HepG2 (cell line): ENCODE measurements around the gene LCE2D. TPM values are rescaled to one million over a fixed set of nuclear protein-coding genes. Genes with fewer than 3 reads are reported as not detected.

Source experiments
- ATAC-seq: fragments of 200-7000 bp; cut with Tn5 transposase; 3 replicates; pipeline ENCODE4 v1.9.1; 2020; ENCODE audit warnings: mild to moderate bottlenecking, moderate library complexity
- BruUV-seq: library from RNA; stranded (reverse); fragments of 400-500 nt; replicated peaks from 2 replicates; lab custom pipeline; 2021; lab: Mats Ljungman, UMichigan
- CTCF ChIA-PET: fragments of 300-600 bp; formaldehyde crosslinking; extraction: SDS; loops from one replicate; lab custom pipeline; 2021; ENCODE audit warnings: low total read pairs, inconsistent platforms, low intra/inter-chr PET ratio; lab: Yijun Ruan, JAX
- POLR2A ChIA-PET: fragments of 350-600 bp; sonication (Branson Sonifier 250); formaldehyde crosslinking; loops from one replicate; lab custom pipeline; 2020; ENCODE audit warnings: antibody characterized with exemption, inconsistent platforms; lab: Yijun Ruan, JAX
- DNase-seq: peaks from one replicate; pipeline ENCODE4 v3.0.0-alpha.2; 2015; ENCODE audit warnings: low spot score
- FAIRE-seq: peaks from 3 replicates; lab custom pipeline; 2011; peaks lifted over from hg19 to GRCh38; lab: Jason Lieb, UNC
- H2AFZ ChIP-seq: one replicate; pipeline ENCODE4 v1.6.1; 2011; ENCODE audit warnings: low read length, inconsistent platforms
- H3K27ac ChIP-seq: fragments of 300-600 bp; 3 replicates; pipeline ENCODE4 v1.8.0; 2011; ENCODE audit warnings: mixed run types, mild to moderate bottlenecking, mixed read lengths, low read length, inconsistent platforms; ENCODE audit not compliant: insufficient read depth; ENCODE audit errors: extremely low read length
- H3K27me3 ChIP-seq, 2 experiments: fragments of 200-600 bp in 1 of 2; 2 replicates in 1 of 2; 3 replicates in 1 of 2; pipeline versions ENCODE4 v1.6.0 to v1.8.0; 2011; ENCODE audit warnings: low read length in 2 of 2, mild to moderate bottlenecking in 2 of 2, moderate library complexity in 2 of 2, inconsistent platforms in 1 of 2; ENCODE audit not compliant: insufficient read depth in 2 of 2, control insufficient read depth in 1 of 2
- H3K36me3 ChIP-seq, 2 experiments: fragments of 200-600 bp in 1 of 2; replicated peaks in 1 of 2; 2 replicates in 1 of 2; 3 replicates in 1 of 2; pipeline versions ENCODE4 v1.5.1 to v1.8.0; 2011; ENCODE audit warnings: low read length in 2 of 2, inconsistent platforms in 1 of 2; ENCODE audit not compliant: insufficient read depth in 2 of 2, control insufficient read depth in 1 of 2
- H3K4me1 ChIP-seq: 2 replicates; pipeline ENCODE4 v1.5.1; 2012; ENCODE audit warnings: low read length, inconsistent platforms; ENCODE audit not compliant: insufficient read depth
- H3K4me2 ChIP-seq: 2 replicates; pipeline ENCODE4 v1.6.0; 2011; ENCODE audit warnings: low read depth, low read length, inconsistent platforms
- H3K4me3 ChIP-seq, 3 experiments: fragments of 200-600 bp in 1 of 3; sonication (generic), shearing (Covaris generic) in 1 of 3; replicated peaks in 1 of 3; 2 replicates each; pipeline ENCODE4 v1.5.1; 2011 to 2016; ENCODE audit warnings: low read length in 3 of 3, inconsistent platforms in 2 of 3, low read depth in 2 of 3, mild to moderate bottlenecking in 2 of 3, control low read depth in 1 of 3, mixed read lengths in 1 of 3; ENCODE audit not compliant: insufficient read depth in 1 of 3
- H3K79me2 ChIP-seq: one replicate; pipeline ENCODE4 v1.6.1; 2011; ENCODE audit warnings: low read length, inconsistent platforms; ENCODE audit not compliant: insufficient read depth
- H3K9ac ChIP-seq: 2 replicates; pipeline ENCODE4 v1.6.0; 2011; ENCODE audit warnings: mild to moderate bottlenecking, low read depth, low read length, inconsistent platforms; ENCODE audit not compliant: insufficient read depth
- H3K9me3 ChIP-seq: 2 replicates; pipeline ENCODE4 v1.5.1; 2012; ENCODE audit warnings: mild to moderate bottlenecking, low read length
- H4K20me1 ChIP-seq: 2 replicates; pipeline ENCODE4 v1.6.0; 2011; ENCODE audit warnings: inconsistent platforms, mild to moderate bottlenecking, low read length, moderate library complexity; ENCODE audit not compliant: insufficient read depth
- CC2D1A ChIP-seq: sonication (generic); formaldehyde crosslinking; IDR thresholded peaks from 2 replicates; pipeline ENCODE4 v1.8.1; 2023; ENCODE audit warnings: mild to moderate bottlenecking, missing genetic modification reagents
- DZIP1 ChIP-seq: sonication (generic); formaldehyde crosslinking; IDR thresholded peaks from 2 replicates; pipeline ENCODE4 v1.5.0; 2020; ENCODE audit warnings: mild to moderate bottlenecking, missing genetic modification reagents
- GFI1 ChIP-seq: sonication (generic); formaldehyde crosslinking; IDR thresholded peaks from 2 replicates; pipeline ENCODE4 v1.5.0; 2020; ENCODE audit warnings: missing genetic modification reagents, mild to moderate bottlenecking, borderline replicate concordance
- MAFK ChIP-seq, 2 experiments: IDR thresholded peaks in 1 of 2; conservative IDR thresholded peaks in 1 of 2; 2 replicates each; pipeline ENCODE4 v1.6.1; 2011; ENCODE audit warnings: improper control_type of control experiment in 2 of 2, low read length in 2 of 2
- NKX3-1 ChIP-seq: sonication (generic); formaldehyde crosslinking; IDR thresholded peaks from 2 replicates; pipeline ENCODE4 v1.5.0; 2020; ENCODE audit warnings: missing genetic modification reagents
- POLR2AphosphoS2 ChIP-seq: IDR thresholded peaks from 2 replicates; pipeline ENCODE4 v1.6.1; 2011; ENCODE audit warnings: low read depth, low read length, improper control_type of control experiment
- REXO4 ChIP-seq: sonication (generic); formaldehyde crosslinking; IDR thresholded peaks from 2 replicates; pipeline ENCODE4 v1.8.0; 2022; ENCODE audit warnings: missing genetic modification reagents, mild to moderate bottlenecking, borderline replicate concordance
- RFXAP ChIP-seq: sonication (generic); formaldehyde crosslinking; IDR thresholded peaks from 2 replicates; pipeline ENCODE4 v1.4.0; 2020; ENCODE audit warnings: missing genetic modification reagents, borderline replicate concordance
- SALL1 ChIP-seq: sonication (generic); formaldehyde crosslinking; IDR thresholded peaks from 2 replicates; pipeline ENCODE4 v1.8.0; 2022; ENCODE audit warnings: mild to moderate bottlenecking, missing genetic modification reagents
- STAG1 ChIP-seq: sonication (generic); formaldehyde crosslinking; IDR thresholded peaks from 2 replicates; pipeline ENCODE4 v1.4.0; 2020; ENCODE audit warnings: missing genetic modification reagents
- YEATS4 ChIP-seq: sonication (generic); formaldehyde crosslinking; IDR thresholded peaks from 2 replicates; pipeline ENCODE4 v1.4.0; 2020; ENCODE audit warnings: missing genetic modification reagents, borderline replicate concordance
- ZEB1 ChIP-seq: IDR thresholded peaks from 2 replicates; pipeline ENCODE4 v1.6.1; 2012; ENCODE audit warnings: mild to moderate bottlenecking, low read depth, inconsistent platforms; ENCODE audit not compliant: insufficient replicate concordance
- ZNF547 ChIP-seq: sonication (generic); formaldehyde crosslinking; IDR thresholded peaks from 2 replicates; pipeline ENCODE4 v1.5.1; 2020; ENCODE audit warnings: mild to moderate bottlenecking, missing genetic modification reagents
- ZNF570 ChIP-seq: sonication (generic); formaldehyde crosslinking; IDR thresholded peaks from 2 replicates; pipeline ENCODE4 v1.4.0; 2020; ENCODE audit warnings: mild to moderate bottlenecking, missing genetic modification reagents, borderline replicate concordance
- ZNF790 ChIP-seq: sonication (generic); formaldehyde crosslinking; IDR thresholded peaks from 2 replicates; pipeline ENCODE4 v1.8.0; 2022; ENCODE audit warnings: missing genetic modification reagents, mild to moderate bottlenecking, borderline replicate concordance
- ZNF816 ChIP-seq: sonication (generic); formaldehyde crosslinking; IDR thresholded peaks from 2 replicates; pipeline ENCODE4 v1.8.0; 2022; ENCODE audit warnings: missing genetic modification reagents, mild to moderate bottlenecking, borderline replicate concordance
- WGBS: methylation state at CpG from one replicate; pipeline ENCODE4 v1.1.6; 2017; ENCODE audit warnings: low lambda C conversion rate; 5-methylcytosine and 5-hydroxymethylcytosine counted together
- in situ Hi-C: cut with HindIII; loops from 2 replicates; pipeline ENCODE4 v1.10.0; 2017; ENCODE audit warnings: low pct_unique_long_range_greater_than_20kb; ENCODE audit not compliant: extremely low pct_ligation_motif_present
- intact Hi-C: fragments of 100-400 bp; cut with micrococcal nuclease; formaldehyde crosslinking; loops from one replicate; pipeline ENCODE4 v1.10.0; 2022; ENCODE audit not compliant: unreplicated experiment
- polyA plus RNA-seq, 8 experiments: library from polyadenylated mRNA; depleted of rRNA in 3 of 8; stranded (reverse) in 7 of 8; unstranded in 1 of 8; fragments of >200 nt; fragmentation: Illumina TruSeq in 4 of 8; extraction: Trizol in 4 of 8; gene quantifications; 2 replicates each; pipeline versions ENCODE4 v1.2.1 to v1.2.3, GENCODE V29; 2011 to 2016; ENCODE audit warnings: low read depth in 4 of 8, missing spikeins in 1 of 8, mixed read lengths in 1 of 8; ENCODE audit not compliant: insufficient read depth in 1 of 8
- total RNA-seq, 5 experiments: library from RNA; depleted of rRNA; stranded (reverse); fragments of >200 nt; fragmentation: Illumina TruSeq; extraction: Trizol; gene quantifications; 2 replicates each; pipeline ENCODE4 v1.2.3, GENCODE V29; 2016; ENCODE audit warnings: low read depth in 1 of 5
- TF ChIP-seq, protein P1 (sequence below): sonication (generic); IDR thresholded peaks from 2 replicates; pipeline ENCODE4 v1.6.1; 2016; ENCODE audit warnings: low read depth, borderline replicate concordance
- TF ChIP-seq, protein P2 (sequence below): sonication (generic); formaldehyde crosslinking; IDR thresholded peaks from 2 replicates; pipeline ENCODE4 v1.5.0; 2020; ENCODE audit warnings: mild to moderate bottlenecking, missing genetic modification reagents, moderate library complexity

The LCE2D gene
- total and polyA plus RNA-seq, 2 of the 13 experiments (the other 11 are each of a cell fraction or from before 2014, with no cell fraction given), result not detected

DNA sequence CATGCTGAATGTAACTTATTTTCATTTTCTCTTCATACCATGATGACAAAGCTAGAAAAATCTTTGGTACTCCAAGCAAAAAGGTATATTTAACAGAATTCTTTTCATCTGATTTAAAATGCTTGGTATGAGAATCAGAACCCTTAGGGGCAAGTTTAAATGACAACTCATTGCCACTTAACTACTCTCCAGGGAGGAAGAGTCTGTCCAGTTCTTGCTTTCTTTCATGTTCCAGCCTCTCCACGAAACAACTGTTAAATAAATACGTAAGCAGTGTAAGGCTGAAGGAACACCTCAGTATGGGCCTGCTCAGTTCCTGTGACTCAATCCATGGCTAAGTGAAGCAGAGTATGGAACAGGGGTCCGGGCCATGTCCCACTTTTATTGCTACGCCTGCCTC lies 36.6 kb downstream of the LCE2D start:
- no peak for TF ChIP-seq NKX3-1
- TF ChIP-seq ZNF570 (CRISPR knock-in tag), result no peak
- no peak for TF ChIP-seq POLR2AphosphoS2
- no peak for TF ChIP-seq CC2D1A (CRISPR knock-in tag)
- no peak for TF ChIP-seq RFXAP (CRISPR knock-in tag)
- TF ChIP-seq, protein P1, sequence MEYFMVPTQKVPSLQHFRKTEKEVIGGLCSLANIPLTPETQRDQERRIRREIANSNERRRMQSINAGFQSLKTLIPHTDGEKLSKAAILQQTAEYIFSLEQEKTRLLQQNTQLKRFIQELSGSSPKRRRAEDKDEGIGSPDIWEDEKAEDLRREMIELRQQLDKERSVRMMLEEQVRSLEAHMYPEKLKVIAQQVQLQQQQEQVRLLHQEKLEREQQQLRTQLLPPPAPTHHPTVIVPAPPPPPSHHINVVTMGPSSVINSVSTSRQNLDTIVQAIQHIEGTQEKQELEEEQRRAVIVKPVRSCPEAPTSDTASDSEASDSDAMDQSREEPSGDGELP, result no peak
- TF ChIP-seq SALL1, result no peak
- no peak for TF ChIP-seq MAFK (conservative IDR thresholded peaks at IDR 0.05 in 1 of 2, IDR thresholded peaks at IDR 0.05 in 1 of 2; ENCODE audit: low read length in 2 of 2)
- TF ChIP-seq YEATS4, result no peak
- no peak for TF ChIP-seq ZNF547 (CRISPR knock-in tag)
- TF ChIP-seq, protein P2, sequence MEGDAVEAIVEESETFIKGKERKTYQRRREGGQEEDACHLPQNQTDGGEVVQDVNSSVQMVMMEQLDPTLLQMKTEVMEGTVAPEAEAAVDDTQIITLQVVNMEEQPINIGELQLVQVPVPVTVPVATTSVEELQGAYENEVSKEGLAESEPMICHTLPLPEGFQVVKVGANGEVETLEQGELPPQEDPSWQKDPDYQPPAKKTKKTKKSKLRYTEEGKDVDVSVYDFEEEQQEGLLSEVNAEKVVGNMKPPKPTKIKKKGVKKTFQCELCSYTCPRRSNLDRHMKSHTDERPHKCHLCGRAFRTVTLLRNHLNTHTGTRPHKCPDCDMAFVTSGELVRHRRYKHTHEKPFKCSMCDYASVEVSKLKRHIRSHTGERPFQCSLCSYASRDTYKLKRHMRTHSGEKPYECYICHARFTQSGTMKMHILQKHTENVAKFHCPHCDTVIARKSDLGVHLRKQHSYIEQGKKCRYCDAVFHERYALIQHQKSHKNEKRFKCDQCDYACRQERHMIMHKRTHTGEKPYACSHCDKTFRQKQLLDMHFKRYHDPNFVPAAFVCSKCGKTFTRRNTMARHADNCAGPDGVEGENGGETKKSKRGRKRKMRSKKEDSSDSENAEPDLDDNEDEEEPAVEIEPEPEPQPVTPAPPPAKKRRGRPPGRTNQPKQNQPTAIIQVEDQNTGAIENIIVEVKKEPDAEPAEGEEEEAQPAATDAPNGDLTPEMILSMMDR (CRISPR knock-in tag), result no peak
- no peak for TF ChIP-seq ZNF816 (CRISPR knock-in tag)
- TF ChIP-seq ZEB1, result no peak
- TF ChIP-seq GFI1 (CRISPR knock-in tag), result no peak
- TF ChIP-seq STAG1 (CRISPR knock-in tag), result no peak
- no peak for TF ChIP-seq ZNF790 (CRISPR knock-in tag)
- TF ChIP-seq REXO4 (CRISPR knock-in tag), result no peak
- no peak for TF ChIP-seq DZIP1 (CRISPR knock-in tag)
- CTCF ChIA-PET, result no interaction called here
- no peak overlapping the region for H3K4me3 ChIP-seq

More for the DNA sequence above, 36.6 kb downstream of the LCE2D start:
- H3K27me3 ChIP-seq, result no peaks in the 10 kb centered on the region; a peak in 1 of 5 replicates
- no peak for DNase-seq
- no peak overlapping the region for H3K4me2 ChIP-seq
- no peaks in the 10 kb centered on the region for H4K20me1 ChIP-seq
- no peak for FAIRE-seq
- POLR2A ChIA-PET, result no interaction called here
- H3K9ac ChIP-seq, result no peak overlapping the region
- H3K79me2 ChIP-seq, result no peaks in the 10 kb centered on the region
- intact Hi-C loops (no loop called here), in situ Hi-C loops (no loop called here)
- no peaks in the 10 kb centered on the region for H3K36me3 ChIP-seq
- BruUV-seq, result no TSS peak
- no peaks in the 10 kb centered on the region for H3K9me3 ChIP-seq
- WGBS, result 13% methylated on average over 4 of the region's 4 CpGs
- no peak overlapping the region for H3K27ac ChIP-seq
- H3K4me1 ChIP-seq, result no peaks in the 10 kb centered on the region
- H2AFZ ChIP-seq, result no peak overlapping the region
- no peak for ATAC-seq
